ENCODE measurements around the gene NPM1.
"Not testable (repeated sequence)": the region's sequence is repeated elsewhere in the genome, so short reads cannot be mapped to it uniquely, and the experiment has no call there.

Gene NPM1

GRCh38 chr5:171395042-171395441, 7.4 kb downstream of the NPM1 start:
- H3K14ac ChIP-seq (ENCODE audit: low read length), result no peak overlapping the region
- no peak overlapping the region for H2BK5ac ChIP-seq (ENCODE audit: low read depth, low read length, poor library complexity)
- no peaks in the 10 kb centered on the region for H3K4me1 ChIP-seq (ENCODE audit: control insufficient read depth in 1 of 2, insufficient read depth in 2 of 2, low read length in 2 of 2)
- peak overlapping the region; percentile 68 for H3K4ac ChIP-seq (ENCODE audit: low read depth, low read length)
- peaks cover 33% of the 10 kb centered on the region for H3K79me2 ChIP-seq (ENCODE audit: control insufficient read depth, insufficient read depth, low read length, poor library complexity)
- DNase-seq, result no peak
- no peak overlapping the region for H3K9ac ChIP-seq (ENCODE audit: low read length)
- H4K91ac ChIP-seq (ENCODE audit: low read depth, low read length), result no peak overlapping the region
- no peak overlapping the region for H3K27ac ChIP-seq (ENCODE audit: low read depth, low read length)
- no peaks in the 10 kb centered on the region for H3K27me3 ChIP-seq (ENCODE audit: insufficient read depth, low read length)
- no peak overlapping the region for H3K23ac ChIP-seq (ENCODE audit: low read length)
- H4K8ac ChIP-seq (ENCODE audit: low read depth, low read length), result no peak overlapping the region
- H3K9me3 ChIP-seq (ENCODE audit: insufficient read depth, low read depth, low read length), result no peaks in the 10 kb centered on the region
- no peak overlapping the region for H3K18ac ChIP-seq (ENCODE audit: low read length)
- no peak overlapping the region for H2BK12ac ChIP-seq (ENCODE audit: low read length)
- no peak overlapping the region for H4K12ac ChIP-seq (ENCODE audit: low read depth, low read length)
- H3K4me2 ChIP-seq (ENCODE audit: low read length), result no peak overlapping the region
- H3K79me1 ChIP-seq (ENCODE audit: low read length), result no peaks in the 10 kb centered on the region
- no peak overlapping the region for H3K4me3 ChIP-seq (ENCODE audit: low read depth, low read length)
- H3K36me3 ChIP-seq (ENCODE audit: control insufficient read depth in 1 of 2, insufficient read depth in 2 of 2, low read length in 2 of 2), result peaks cover 47 to 64% of the 10 kb centered on the region in 2 experiments
- no CpG with 5 or more reads among the region's 7 CpGs for WGBS (ENCODE audit: extremely low coverage, insufficient coverage, insufficient read length)
- no peak overlapping the region for H2AFZ ChIP-seq (ENCODE audit: insufficient read depth, low read length, poor library complexity)
- no peak overlapping the region for H2AK5ac ChIP-seq (ENCODE audit: low read length)
- H2BK120ac ChIP-seq (ENCODE audit: insufficient read depth, low read length, poor library complexity), result no peak overlapping the region

DNA sequence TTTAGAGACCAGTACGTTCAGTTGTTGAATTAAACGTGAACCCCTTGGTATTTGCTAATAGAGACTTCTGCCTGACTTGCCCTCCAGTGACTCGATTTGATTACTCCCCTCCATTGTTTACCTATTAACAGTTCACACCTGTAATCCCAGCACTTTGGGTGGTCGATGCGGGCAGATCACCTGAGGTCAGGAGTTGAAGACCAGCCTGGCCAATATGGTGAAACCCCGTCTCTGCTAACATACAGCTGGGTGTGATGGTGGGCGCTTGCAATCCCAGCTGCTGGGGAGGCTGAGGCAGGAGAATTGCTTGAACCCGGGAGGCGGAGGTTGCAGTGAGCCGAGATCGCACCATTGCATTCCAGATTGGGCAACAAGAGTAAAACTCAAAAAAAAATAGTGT, 8.9 kb downstream of the NPM1 start:
- Histone ChIP-seq H3K36me3 (ENCODE audit: control insufficient read depth in 1 of 2, insufficient read depth in 2 of 2, low read length in 2 of 2) (peaks cover 56 to 71% of the 10 kb centered on the region in 2 experiments), H3K4me3 (ENCODE audit: low read depth, low read length) (peak overlapping the region; percentile 32), H3K79me2 (ENCODE audit: control insufficient read depth, insufficient read depth, low read length, poor library complexity) (peaks cover 29% of the 10 kb centered on the region), H3K4ac (ENCODE audit: low read depth, low read length) (peak overlapping the region; percentile 52)
- not testable (repeated sequence) for H3K4me2 ChIP-seq (ENCODE audit: low read length); H2AK5ac ChIP-seq (ENCODE audit: low read length); H3K27ac ChIP-seq (ENCODE audit: low read depth, low read length); DNase-seq; H4K8ac ChIP-seq (ENCODE audit: low read depth, low read length); H2BK5ac ChIP-seq (ENCODE audit: low read depth, low read length, poor library complexity); H3K9ac ChIP-seq (ENCODE audit: low read length); H4K12ac ChIP-seq (ENCODE audit: low read depth, low read length); H2BK12ac ChIP-seq (ENCODE audit: low read length); H3K18ac ChIP-seq (ENCODE audit: low read length); H3K27me3 ChIP-seq (ENCODE audit: insufficient read depth, low read length); H3K79me1 ChIP-seq (ENCODE audit: low read length); H3K4me1 ChIP-seq (ENCODE audit: control insufficient read depth in 1 of 2, insufficient read depth in 2 of 2, low read length in 2 of 2); H3K9me3 ChIP-seq (ENCODE audit: insufficient read depth, low read depth, low read length); H2AFZ ChIP-seq (ENCODE audit: insufficient read depth, low read length, poor library complexity); H3K14ac ChIP-seq (ENCODE audit: low read length); H2BK120ac ChIP-seq (ENCODE audit: insufficient read depth, low read length, poor library complexity); H3K23ac ChIP-seq (ENCODE audit: low read length); H4K91ac ChIP-seq (ENCODE audit: low read depth, low read length)
- WGBS (ENCODE audit: extremely low coverage, insufficient coverage, insufficient read length), result no CpG with 5 or more reads among the region's 11 CpGs

- Histone ChIP-seq H3K4me1 (ENCODE audit: control insufficient read depth in 1 of 2, insufficient read depth in 2 of 2, low read length in 2 of 2) (no peaks in the 10 kb centered on the region), H3K4ac (ENCODE audit: low read depth, low read length) (peak overlapping the region; percentile 35), H3K27ac (ENCODE audit: low read depth, low read length) (no peak overlapping the region), H3K79me1 (ENCODE audit: low read length) (no peaks in the 10 kb centered on the region), H3K36me3 (ENCODE audit: control insufficient read depth in 1 of 2, insufficient read depth in 2 of 2, low read length in 2 of 2) (peaks cover 51 to 69% of the 10 kb centered on the region in 2 experiments), H2AFZ (ENCODE audit: insufficient read depth, low read length, poor library complexity) (no peak overlapping the region), H3K4me3 (ENCODE audit: low read depth, low read length) (no peak overlapping the region), H3K4me2 (ENCODE audit: low read length) (no peak overlapping the region), H2BK5ac (ENCODE audit: low read depth, low read length, poor library complexity) (no peak overlapping the region), H3K79me2 (ENCODE audit: control insufficient read depth, insufficient read depth, low read length, poor library complexity) (peaks cover 24% of the 10 kb centered on the region), H3K27me3 (ENCODE audit: insufficient read depth, low read length) (no peaks in the 10 kb centered on the region), H4K8ac (ENCODE audit: low read depth, low read length) (no peak overlapping the region), H2BK120ac (ENCODE audit: insufficient read depth, low read length, poor library complexity) (no peak overlapping the region), H3K14ac (ENCODE audit: low read length) (no peak overlapping the region), H3K9ac (ENCODE audit: low read length) (no peak overlapping the region), H3K9me3 (ENCODE audit: insufficient read depth, low read depth, low read length) (peaks cover 2% of the 10 kb centered on the region), H3K18ac (ENCODE audit: low read length) (no peak overlapping the region), H2AK5ac (ENCODE audit: low read length) (no peak overlapping the region), H4K91ac (ENCODE audit: low read depth, low read length) (no peak overlapping the region), H2BK12ac (ENCODE audit: low read length) (no peak overlapping the region), H4K12ac (ENCODE audit: low read depth, low read length) (no peak overlapping the region), H3K23ac (ENCODE audit: low read length) (no peak overlapping the region)
- WGBS (ENCODE audit: extremely low coverage, insufficient coverage, insufficient read length), result no CpG with 5 or more reads among the region's 2 CpGs
- no peak for DNase-seq
Measured at GRCh38 chr5:171397190-171397589, 9.5 kb downstream of the NPM1 start.

GRCh38 chr5:171397599-171397998, 9.9 kb downstream of the NPM1 start:
- Histone ChIP-seq H3K79me2 (ENCODE audit: control insufficient read depth, insufficient read depth, low read length, poor library complexity) (peaks cover 23% of the 10 kb centered on the region), H4K91ac (ENCODE audit: low read depth, low read length) (no peak overlapping the region), H4K8ac (ENCODE audit: low read depth, low read length) (no peak overlapping the region), H2BK120ac (ENCODE audit: insufficient read depth, low read length, poor library complexity) (no peak overlapping the region), H3K9me3 (ENCODE audit: insufficient read depth, low read depth, low read length) (peaks cover 2% of the 10 kb centered on the region), H3K9ac (ENCODE audit: low read length) (no peak overlapping the region), H4K12ac (ENCODE audit: low read depth, low read length) (no peak overlapping the region), H3K14ac (ENCODE audit: low read length) (no peak overlapping the region), H3K4me2 (ENCODE audit: low read length) (no peak overlapping the region), H3K4me3 (ENCODE audit: low read depth, low read length) (no peak overlapping the region), H3K4me1 (ENCODE audit: control insufficient read depth in 1 of 2, insufficient read depth in 2 of 2, low read length in 2 of 2) (no peaks in the 10 kb centered on the region), H2BK5ac (ENCODE audit: low read depth, low read length, poor library complexity) (no peak overlapping the region), H3K23ac (ENCODE audit: low read length) (no peak overlapping the region), H3K18ac (ENCODE audit: low read length) (no peak overlapping the region), H2AFZ (ENCODE audit: insufficient read depth, low read length, poor library complexity) (no peak overlapping the region), H3K27me3 (ENCODE audit: insufficient read depth, low read length) (no peaks in the 10 kb centered on the region), H3K36me3 (ENCODE audit: control insufficient read depth in 1 of 2, insufficient read depth in 2 of 2, low read length in 2 of 2) (peaks cover 50 to 67% of the 10 kb centered on the region in 2 experiments), H2AK5ac (ENCODE audit: low read length) (no peak overlapping the region), H2BK12ac (ENCODE audit: low read length) (no peak overlapping the region), H3K79me1 (ENCODE audit: low read length) (no peaks in the 10 kb centered on the region), H3K4ac (ENCODE audit: low read depth, low read length) (peak overlapping the region; percentile 64), H3K27ac (ENCODE audit: low read depth, low read length) (no peak overlapping the region)
- DNase-seq, result no peak
- WGBS (ENCODE audit: extremely low coverage, insufficient coverage, insufficient read length), result no CpG with 5 or more reads among the region's 4 CpGs
